Heart right ventricle (tissue), 16 donors: ENCODE measurements around the gene METTL22. TPM values are rescaled to one million over a fixed set of nuclear protein-coding genes. Genes with fewer than 3 reads are reported as not detected.

Experiments
- ATAC-seq, 8 donors: fragments of 200-7000 bp; cut with Tn5 transposase; one replicate each; pipeline ENCODE4 v1.9.1; 2020; ENCODE audit warnings: mild to moderate bottlenecking in 8 of 8, moderate library complexity in 8 of 8, moderate number of reproducible peaks in 1 of 8
- DNase-seq, 2 donors: peaks; one replicate each; pipeline ENCODE4 v3.0.0-alpha.2; 2020
- H3K27ac ChIP-seq, 10 donors: fragments of 200-600 bp; sonication (generic) in 2 of 10; one replicate each; pipeline versions ENCODE4 v1.5.0 to v1.8.0; 2020 to 2022; ENCODE audit warnings: mild to moderate bottlenecking in 3 of 10
- H3K27me3 ChIP-seq, 7 donors: fragments of 200-600 bp; one replicate each; pipeline ENCODE4 v1.8.0; 2021 to 2022; ENCODE audit warnings: mild to moderate bottlenecking in 2 of 7
- H3K36me3 ChIP-seq, 9 donors: fragments of 200-600 bp; sonication (generic) in 1 of 9; one replicate each; pipeline versions ENCODE4 v1.5.0 to v1.8.0; 2020 to 2022; ENCODE audit warnings: mild to moderate bottlenecking in 2 of 9
- H3K4me1 ChIP-seq, 9 donors: fragments of 200-600 bp; sonication (generic) in 1 of 9; one replicate each; pipeline versions ENCODE4 v1.5.0 to v1.8.0; 2020 to 2022; ENCODE audit warnings: mild to moderate bottlenecking in 4 of 9
- H3K4me3 ChIP-seq, 10 donors: fragments of 200-600 bp; sonication (generic) in 2 of 10; one replicate each; pipeline versions ENCODE4 v1.5.0 to v1.8.0; 2020 to 2022; ENCODE audit warnings: mild to moderate bottlenecking in 7 of 10, moderate library complexity in 2 of 10
- H3K9me3 ChIP-seq, 11 donors: fragments of 200-600 bp in 10 of 11; sonication (generic) in 2 of 11; one replicate each; pipeline versions ENCODE4 v1.5.0 to v1.8.0; 2013 to 2022; ENCODE audit warnings: mild to moderate bottlenecking in 2 of 11, control low read depth in 1 of 11, moderate library complexity in 1 of 11
- WGBS, 2 donors: extraction: QIAGEN DNeasy Blood & Tissue Kit; methylation state at CpG; one replicate each; pipeline ENCODE4 v1.1.7; 2013; ENCODE audit warnings: inconsistent platforms in 1 of 2; 5-methylcytosine and 5-hydroxymethylcytosine counted together
- intact Hi-C, 10 donors: fragments of 100-400 bp; cut with DNase I; formaldehyde crosslinking; loops; one replicate each; pipeline versions ENCODE4 v1.11.1 to v1.14.2; 2022
- polyA plus RNA-seq, 2 donors: library from polyadenylated mRNA; stranded (reverse); fragments of 200-250 nt; gene quantifications; one replicate each; pipeline ENCODE4 v1.2.3, GENCODE V29; 2013
- total RNA-seq, 10 donors: library from RNA; stranded (reverse); fragmentation: NEBNext Ultra II Directional in 3 of 10; extraction: Animal tissue kit (Norgen Biotek cat#: 25700) in 3 of 10; gene quantifications; one replicate each; pipeline versions ENCODE4 v1.2.1 to v1.2.4, GENCODE V29; 2021 to 2023
- TF ChIP-seq, protein P1 (sequence below), 9 donors: fragments of 200-600 bp; sonication (generic) in 2 of 9; IDR thresholded peaks; one replicate each; pipeline versions ENCODE4 v1.5.0 to v1.8.0; 2021 to 2022; ENCODE audit warnings: antibody characterized with exemption in 9 of 9, mild to moderate bottlenecking in 5 of 9, moderate library complexity in 1 of 9
- donor health status: Arrhythmogenic right ventricular cardiomyopathy.
- donor health status: ischemic (EF 13 %, LVEDD 7.1; RV severe dilation, severe dysfunction).
- donor health status: healthy with polysubstance abuse.
- donor health status: DM: no; HTN: yes; CAD: no.
- donor health status: DM: no; HTN: no; CAD: no.
- donor health status: ischemic (EF 25% LVEDD 6.9; RV normal size, moderate dysfunction).
- donor health status: ischemic (EF 25% LVEDD 5.7; RV mildly dilated, moderate dysfunction).
- donor health status: healthy.
- donor health status: DM: yes; HTN: yes; CAD: no.
- donor health status: Ischemic cardiomyopathy.
- donor health status: ischemic (EF 35%, LVEDD 5.7; RV mildly dilated, moderate dysfunction).
- donor health status: nonischemic (EF 11% LVEDD 7.7; RV severe dilation, severe dysfunction).
- donor health status: DM: yes; HTN: yes; CAD: no.
- donor health status: PGD.
- donor health status: ischemic (EF 29% LVEDD 5.4; RV normal size, mild dysfunction).
- donor health status: nonischemic (EF 23%, LVEDD 6.1; RV moderate dilation, normal function).

The METTL22 gene
- total and polyA plus RNA-seq, 12 donors: 23.5 to 64.5 (median 34.2) TPM

GRCh38 chr16:8676737-8677375, 55.4 kb downstream of the METTL22 start:
- Histone ChIP-seq H3K27me3 (no peaks in the 10 kb centered on the region), H3K4me3 (no peak overlapping the region), H3K27ac (no peak overlapping the region), H3K4me1 (peaks cover 3 to 15% (median 10%) of the 10 kb centered on the region in 9 donors), H3K9me3 (no peaks in the 10 kb centered on the region), H3K36me3 (no peaks in the 10 kb centered on the region)
- intact Hi-C loops: loop anchor here in 3 of 10 donors (5.0 to 10.0 kb wide), 3 partner anchors 120 to 1992 kb away; partner anchors contain the start of genes LITAFD (in 1 of the 3), PMM2 (in 1 of the 3) and TMEM186 (in 1 of the 3)
- TF ChIP-seq, protein P1, sequence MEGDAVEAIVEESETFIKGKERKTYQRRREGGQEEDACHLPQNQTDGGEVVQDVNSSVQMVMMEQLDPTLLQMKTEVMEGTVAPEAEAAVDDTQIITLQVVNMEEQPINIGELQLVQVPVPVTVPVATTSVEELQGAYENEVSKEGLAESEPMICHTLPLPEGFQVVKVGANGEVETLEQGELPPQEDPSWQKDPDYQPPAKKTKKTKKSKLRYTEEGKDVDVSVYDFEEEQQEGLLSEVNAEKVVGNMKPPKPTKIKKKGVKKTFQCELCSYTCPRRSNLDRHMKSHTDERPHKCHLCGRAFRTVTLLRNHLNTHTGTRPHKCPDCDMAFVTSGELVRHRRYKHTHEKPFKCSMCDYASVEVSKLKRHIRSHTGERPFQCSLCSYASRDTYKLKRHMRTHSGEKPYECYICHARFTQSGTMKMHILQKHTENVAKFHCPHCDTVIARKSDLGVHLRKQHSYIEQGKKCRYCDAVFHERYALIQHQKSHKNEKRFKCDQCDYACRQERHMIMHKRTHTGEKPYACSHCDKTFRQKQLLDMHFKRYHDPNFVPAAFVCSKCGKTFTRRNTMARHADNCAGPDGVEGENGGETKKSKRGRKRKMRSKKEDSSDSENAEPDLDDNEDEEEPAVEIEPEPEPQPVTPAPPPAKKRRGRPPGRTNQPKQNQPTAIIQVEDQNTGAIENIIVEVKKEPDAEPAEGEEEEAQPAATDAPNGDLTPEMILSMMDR (IDR thresholded peaks at IDR 0.05): no peak
- no peak for DNase-seq
- no peak for ATAC-seq
- 75 to 84% methylated on average over 7 of the region's 7 CpGs for WGBS, 2 donors

GRCh38 chr16:8677481-8677880, 56.0 kb downstream of the METTL22 start:
- TF ChIP-seq, protein P1 (IDR thresholded peaks at IDR 0.05): no peak
- Histone ChIP-seq H3K4me1 (peaks cover 3 to 15% (median 10%) of the 10 kb centered on the region in 9 donors), H3K27ac (no peak overlapping the region), H3K4me3 (no peak overlapping the region), H3K36me3 (no peaks in the 10 kb centered on the region), H3K9me3 (no peaks in the 10 kb centered on the region), H3K27me3 (no peaks in the 10 kb centered on the region)
- intact Hi-C loops: loop anchor here in 3 of 10 donors (5.0 to 10.0 kb wide), 3 partner anchors 120 to 1993 kb away; partner anchors contain the start of genes LITAFD (in 1 of the 3), PMM2 (in 1 of the 3) and TMEM186 (in 1 of the 3)
- 93 to 95% methylated on average over 5 of the region's 5 CpGs for WGBS, 2 donors
- DNase-seq: no peak
- no peak for ATAC-seq

DNA sequence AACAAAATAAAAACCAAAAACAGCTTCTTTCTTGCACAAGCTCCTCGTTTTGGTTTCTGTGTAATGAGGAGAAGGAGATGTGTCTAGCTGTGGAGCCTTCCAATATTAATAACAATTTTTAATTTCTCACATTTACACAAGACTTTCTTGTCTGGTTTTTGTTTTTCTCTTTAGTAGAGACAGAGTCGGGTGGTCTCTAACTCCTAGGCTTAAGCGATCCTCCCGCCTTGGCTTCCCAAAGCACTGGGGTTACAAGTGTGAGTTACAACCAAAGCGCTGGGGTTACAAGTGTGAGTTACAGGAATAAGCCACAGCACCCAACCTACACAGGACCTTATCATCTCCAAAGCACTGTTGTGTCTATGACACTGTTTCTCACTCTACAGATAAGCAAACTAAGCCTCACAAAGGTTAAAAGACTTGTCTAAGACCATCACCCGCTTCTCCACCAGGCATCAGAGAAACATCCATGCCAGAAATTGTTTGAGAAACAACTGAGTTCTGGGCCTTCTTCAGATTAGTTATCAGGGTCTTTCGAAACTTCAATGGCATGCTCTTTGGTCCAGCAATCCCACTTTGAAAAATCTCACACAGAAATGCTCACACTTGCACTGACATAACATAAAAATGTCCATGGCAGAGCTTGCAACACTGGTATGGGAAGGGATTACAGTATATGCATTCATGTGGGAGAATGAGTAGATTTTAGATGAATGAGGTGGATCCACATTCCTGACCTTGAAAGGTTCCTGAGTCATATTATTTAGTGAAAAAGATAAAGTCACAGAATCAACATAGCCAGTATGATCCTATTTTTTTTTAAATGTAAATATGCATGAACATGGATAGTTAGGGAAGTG, 56.8 kb downstream of the METTL22 start:
- H3K4me1 ChIP-seq: peaks cover 3 to 15% (median 10%) of the 10 kb centered on the region in 9 donors
- no peak for ATAC-seq
- WGBS, 2 donors: 88 to 92% methylated on average over 7 of the region's 7 CpGs
- TF ChIP-seq, protein P1 (IDR thresholded peaks at IDR 0.05): no peak
- no peak for DNase-seq
- H3K36me3 ChIP-seq: no peaks in the 10 kb centered on the region
- H3K27me3 ChIP-seq: no peaks in the 10 kb centered on the region
- intact Hi-C loops: loop anchor here in 3 of 10 donors (5.0 to 10.0 kb wide), 3 partner anchors 119 to 1993 kb away; partner anchors contain the start of genes LITAFD (in 1 of the 3), PMM2 (in 1 of the 3) and TMEM186 (in 1 of the 3)
- H3K4me3 ChIP-seq: no peak overlapping the region
- H3K9me3 ChIP-seq: no peaks in the 10 kb centered on the region
- no peak overlapping the region for H3K27ac ChIP-seq

GRCh38 chr16:8679151-8679550, 57.7 kb downstream of the METTL22 start:
- Histone ChIP-seq H3K27me3 (no peaks in the 10 kb centered on the region), H3K4me1 (peaks cover 3 to 11% (median 7%) of the 10 kb centered on the region in 9 donors), H3K36me3 (no peaks in the 10 kb centered on the region), H3K9me3 (no peaks in the 10 kb centered on the region), H3K4me3 (no peak overlapping the region), H3K27ac (no peak overlapping the region)
- 95% methylated on average over 2 of the region's 2 CpGs for WGBS, 2 donors
- ATAC-seq (no peak), DNase-seq (no peak)
- intact Hi-C loops: loop anchor here in 3 of 10 donors (5.0 to 10.0 kb wide), 3 partner anchors 118 to 1994 kb away; partner anchors contain the start of genes LITAFD (in 1 of the 3), PMM2 (in 1 of the 3) and TMEM186 (in 1 of the 3)
- TF ChIP-seq, protein P1 (IDR thresholded peaks at IDR 0.05): no peak
